ENCODE results near the gene SMIM41.

DNA sequence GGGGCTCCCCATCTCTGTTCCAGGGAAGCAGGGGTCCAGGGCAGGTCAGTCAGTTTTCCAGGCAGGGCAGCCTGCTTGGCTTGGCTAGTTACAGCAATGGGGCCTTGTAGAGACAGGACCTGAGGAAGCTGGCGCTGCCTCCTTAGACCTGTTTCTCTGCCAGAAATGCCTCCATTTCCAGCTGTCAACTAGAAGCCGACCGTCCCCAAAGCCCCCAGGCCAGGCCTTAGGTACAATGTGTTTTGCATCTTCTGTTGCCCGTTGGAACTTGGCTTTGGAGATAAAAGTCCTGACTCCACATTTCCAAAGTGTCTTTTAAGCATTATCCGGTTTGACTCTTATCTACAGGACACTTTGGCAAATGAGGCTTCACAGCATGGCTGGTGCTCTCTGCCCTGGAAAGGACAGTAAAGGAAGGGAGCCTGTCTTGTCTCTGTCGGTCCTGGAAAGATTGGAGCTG, 69.7 kb downstream of the SMIM41 start:
- TF ChIP-seq, protein P1, sequence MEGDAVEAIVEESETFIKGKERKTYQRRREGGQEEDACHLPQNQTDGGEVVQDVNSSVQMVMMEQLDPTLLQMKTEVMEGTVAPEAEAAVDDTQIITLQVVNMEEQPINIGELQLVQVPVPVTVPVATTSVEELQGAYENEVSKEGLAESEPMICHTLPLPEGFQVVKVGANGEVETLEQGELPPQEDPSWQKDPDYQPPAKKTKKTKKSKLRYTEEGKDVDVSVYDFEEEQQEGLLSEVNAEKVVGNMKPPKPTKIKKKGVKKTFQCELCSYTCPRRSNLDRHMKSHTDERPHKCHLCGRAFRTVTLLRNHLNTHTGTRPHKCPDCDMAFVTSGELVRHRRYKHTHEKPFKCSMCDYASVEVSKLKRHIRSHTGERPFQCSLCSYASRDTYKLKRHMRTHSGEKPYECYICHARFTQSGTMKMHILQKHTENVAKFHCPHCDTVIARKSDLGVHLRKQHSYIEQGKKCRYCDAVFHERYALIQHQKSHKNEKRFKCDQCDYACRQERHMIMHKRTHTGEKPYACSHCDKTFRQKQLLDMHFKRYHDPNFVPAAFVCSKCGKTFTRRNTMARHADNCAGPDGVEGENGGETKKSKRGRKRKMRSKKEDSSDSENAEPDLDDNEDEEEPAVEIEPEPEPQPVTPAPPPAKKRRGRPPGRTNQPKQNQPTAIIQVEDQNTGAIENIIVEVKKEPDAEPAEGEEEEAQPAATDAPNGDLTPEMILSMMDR (optimal IDR thresholded peaks at IDR 0.05 in 1 of 3, IDR thresholded peaks at IDR 0.05 in 1 of 3, conservative IDR thresholded peaks at IDR 0.05 in 1 of 3; ENCODE audit: extremely low read depth in 1 of 3, insufficient read depth in 2 of 3, low read length in 3 of 3) = no peak
- no peak for TF ChIP-seq EZH2 (IDR thresholded peaks at IDR 0.05; ENCODE audit: low read length)

Measured in keratinocyte (primary cell).